Motor neuron (in vitro differentiated cells): ENCODE data around the gene PURB. TPM values are rescaled to one million over a fixed set of nuclear protein-coding genes. Genes with fewer than 3 reads are reported as not detected.
"Not testable (repeated sequence)": the region's sequence is repeated elsewhere in the genome, so short reads cannot be mapped to it uniquely, and the experiment has no call there.

Experiments
- ATAC-seq, 8 experiments: fragments of 200-7000 bp; cut with Tn5 transposase; replicated peaks in 6 of 8; 2 replicates each; pipeline ENCODE4 v1.8.0; 2021; ENCODE audit warnings: mild to moderate bottlenecking in 8 of 8, moderate library complexity in 8 of 8
- H3K27ac ChIP-seq, 2 donors: fragments of 250-450 bp; sonication (Bioruptor Pico); 2 replicates each; pipeline ENCODE4 v1.9.0; 2021; ENCODE audit warnings: antibody characterized with exemption in 2 of 2, mild to moderate bottlenecking in 2 of 2, moderate library complexity in 1 of 2
- H3K4me1 ChIP-seq, 2 donors: fragments of 250-450 bp; sonication (Bioruptor Pico); replicated peaks in 1 of 2; 2 replicates each; pipeline ENCODE4 v1.6.1; 2021; ENCODE audit warnings: antibody characterized with exemption in 2 of 2, mild to moderate bottlenecking in 2 of 2, moderate library complexity in 1 of 2
- H3K4me3 ChIP-seq, 5 donors: fragments of 250-450 bp; sonication (Bioruptor Pico); 2 replicates each; pipeline ENCODE4 v1.9.0; 2021; ENCODE audit warnings: antibody characterized with exemption in 5 of 5, mild to moderate bottlenecking in 5 of 5, moderate library complexity in 4 of 5
- WGBS, 10 experiments: fragments of 450-650 bp; shearing (Covaris generic); methylation state at CpG; one replicate each; pipeline ENCODE4 v1.0.0; 2022; 5-methylcytosine and 5-hydroxymethylcytosine counted together
- in situ Hi-C, 9 experiments: fragments of 400-800 bp; cut with MboI; loops; one replicate each; pipeline ENCODE4 v1.15.0; 2021; ENCODE audit warnings: low sequenced_read_pairs in 9 of 9, low pct_unique_long_range_greater_than_20kb in 2 of 9; ENCODE audit not compliant: unreplicated experiment in 9 of 9
- total RNA-seq, 8 experiments: library from RNA; unstranded; fragments of 300-600 nt; gene quantifications; 2 replicates each; pipeline versions ENCODE4 v1.2.3 to v1.2.4, GENCODE V29; 2022

The PURB gene
- total RNA-seq, 8 experiments from 2014 or later: 9.0 to 41.3 (median 13.7) TPM

- in situ Hi-C loops: loop anchor here in 3 of 9 experiments (25.0 kb wide), 1 partner anchor 260 kb away; the partner anchor contains the start of gene TMED4 (in 3 of the 3)
- peaks cover 8 to 19% of the 10 kb centered on the region in 2 donors for H3K4me1 ChIP-seq
- H3K27ac ChIP-seq: peak overlapping the region in 1 of 2 donors; percentile 93
- ATAC-seq: no peak
- WGBS, 10 experiments: 0 to 2% (median 1%) methylated on average over 2 to 12 of the region's 12 CpGs
- peak overlapping the region; percentile 71 to 96 (median 72) for H3K4me3 ChIP-seq
Observed at GRCh38 chr7:44846816-44847508, 38.4 kb downstream of the PURB start.

- not testable (repeated sequence) for ATAC-seq
Observed at GRCh38 chr7:44846390-44846789, 38.9 kb downstream of the PURB start.

GRCh38 chr7:44845451-44845850, 39.9 kb downstream of the PURB start:
- ATAC-seq: no peak
- Histone ChIP-seq H3K4me1 (peaks cover 8 to 19% of the 10 kb centered on the region in 2 donors), H3K4me3 (no peak overlapping the region), H3K27ac (no peak overlapping the region)
- in situ Hi-C loops: loop anchor here in 3 of 9 experiments (25.0 kb wide), 1 partner anchor 258 kb away; the partner anchor contains the start of gene TMED4 (in 3 of the 3)

More at GRCh38 chr7:44846390-44846789, 38.9 kb downstream of the PURB start:
- in situ Hi-C loops: loop anchor here in 3 of 9 experiments (25.0 kb wide), 1 partner anchor 259 kb away; the partner anchor contains the start of gene TMED4 (in 3 of the 3)
- peaks cover 8 to 19% of the 10 kb centered on the region in 2 donors for H3K4me1 ChIP-seq
- peak overlapping the region; percentile 71 to 96 (median 72) for H3K4me3 ChIP-seq
- WGBS, 10 experiments: 47 to 69% (median 61%) methylated on average over 1 to 11 of the region's 11 CpGs; no CpG with 5 or more reads in 2 of the 10 experiments
- H3K27ac ChIP-seq: not testable (repeated sequence)

DNA sequence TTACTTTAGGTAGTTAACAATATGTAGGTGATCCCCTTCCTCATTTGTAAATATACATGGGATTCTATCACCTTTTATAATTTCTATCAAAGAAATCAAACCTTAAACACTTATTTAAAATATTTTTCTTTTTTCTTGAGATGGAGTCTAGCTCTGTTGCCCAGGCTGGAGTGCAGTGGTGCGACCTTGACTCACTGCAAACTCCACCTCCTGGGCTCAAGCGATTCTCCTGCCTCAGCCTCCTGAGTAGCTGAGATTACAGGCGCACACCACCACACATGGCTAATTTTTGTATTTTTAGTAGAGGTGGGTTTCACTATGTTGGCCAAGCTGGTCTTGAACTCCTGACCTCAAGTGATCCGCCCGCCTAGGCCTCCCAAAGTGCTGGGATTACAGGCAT, 41.9 kb downstream of the PURB start:
- H3K4me3 ChIP-seq, H3K27ac ChIP-seq, ATAC-seq: not testable (repeated sequence)
- peaks cover 2 to 14% of the 10 kb centered on the region in 2 donors for H3K4me1 ChIP-seq
- in situ Hi-C loops: loop anchor here in 3 of 9 experiments (25.0 kb wide), 1 partner anchor 256 kb away; the partner anchor contains the start of gene TMED4 (in 3 of the 3)
- 79 to 100% (median 98%) methylated on average over 2 to 5 of the region's 5 CpGs; no CpG with 5 or more reads in 1 of the 10 experiments for WGBS, 10 experiments

DNA sequence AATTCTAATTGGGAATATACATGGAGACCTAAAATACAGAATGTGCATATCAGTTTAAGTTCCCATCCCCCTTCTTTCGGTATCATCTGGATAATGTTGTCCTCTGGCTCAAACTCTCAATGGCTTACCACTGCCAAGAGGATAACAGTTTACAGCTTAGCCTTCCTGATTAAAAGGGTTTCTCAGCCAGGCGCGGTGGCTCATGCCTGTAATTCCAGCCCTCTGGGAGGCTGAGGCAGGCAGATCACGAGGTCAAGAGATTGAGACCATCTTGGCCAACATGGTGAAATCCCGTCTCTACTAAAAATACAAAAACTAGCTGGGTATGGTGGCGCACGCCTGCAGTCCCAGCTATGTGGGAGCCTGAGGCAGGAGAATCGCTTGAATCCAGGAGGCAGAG, 42.7 kb downstream of the PURB start:
- H3K4me3 ChIP-seq, H3K27ac ChIP-seq, ATAC-seq: not testable (repeated sequence)
- WGBS, 10 experiments: 87 to 100% (median 97%) methylated on average over 1 to 6 of the region's 8 CpGs; no CpG with 5 or more reads in 4 of the 10 experiments
- H3K4me1 ChIP-seq: peaks cover 2 to 14% of the 10 kb centered on the region in 2 donors
- in situ Hi-C loops: loop anchor here in 3 of 9 experiments (25.0 kb wide), 1 partner anchor 255 kb away; the partner anchor contains the start of gene TMED4 (in 3 of the 3)

GRCh38 chr7:44838751-44839150, 46.6 kb downstream of the PURB start:
- ATAC-seq: no peak
- in situ Hi-C loops: loop anchor here in 3 of 9 experiments (25.0 kb wide), 1 partner anchor 251 kb away; the partner anchor contains the start of gene TMED4 (in 3 of the 3)
- no peak overlapping the region for H3K27ac ChIP-seq
- 28 to 100% (median 83%) methylated on average over 1 to 2 of the region's 2 CpGs; no CpG with 5 or more reads in 2 of the 10 experiments for WGBS, 10 experiments
- H3K4me3 ChIP-seq: no peak overlapping the region
- H3K4me1 ChIP-seq: no peaks in the 10 kb centered on the region

DNA sequence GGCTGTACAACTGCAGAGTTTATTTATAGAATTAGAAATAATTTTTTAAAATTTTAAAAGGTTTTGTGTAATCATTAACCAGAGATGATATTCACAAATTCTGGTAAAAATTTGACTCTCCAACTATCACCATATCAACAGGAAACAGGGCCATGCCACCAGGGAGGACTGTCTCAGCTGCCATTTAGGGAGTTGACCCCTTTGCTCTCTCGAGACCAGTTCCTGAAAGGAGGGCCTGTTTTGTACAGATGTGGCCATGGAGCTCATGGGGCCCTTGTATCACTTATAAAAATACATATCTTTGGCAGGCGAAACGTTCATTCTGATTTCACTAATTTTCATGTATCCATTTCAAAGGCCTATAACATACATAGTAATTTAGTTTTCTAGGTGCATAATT, 57.8 kb downstream of the PURB start:
- WGBS, 10 experiments: 58 to 100% (median 88%) methylated on average over 1 to 2 of the region's 3 CpGs; no CpG with 5 or more reads in 3 of the 10 experiments
- H3K4me3 ChIP-seq: no peak overlapping the region
- no peak for ATAC-seq
- H3K27ac ChIP-seq: no peak overlapping the region
- in situ Hi-C loops: loop anchor here in 3 of 9 experiments (25.0 kb wide), 1 partner anchor 240 kb away; the partner anchor contains the start of gene TMED4 (in 3 of the 3)
- no peaks in the 10 kb centered on the region for H3K4me1 ChIP-seq

Other genes with a start within 250 kb of the PURB start
- 10 to 100 TPM; 11.6 to 69.4 (median 22.0) TPM for gene ZMIZ2, start 136.7 kb downstream of the PURB start, total RNA-seq
- 1,000 to 10,000 TPM in 6 of 8 experiments, 100 to 1,000 TPM in 2; 998 to 3,221 (median 1,696) TPM for gene PPIA, start 88.8 kb downstream of the PURB start, total RNA-seq
- gene H2AZ2, start 37.4 kb downstream of the PURB start, total RNA-seq: 100 to 1,000 TPM in 7 of 8 experiments, 10 to 100 TPM in 1; 58.6 to 270 (median 130) TPM
- 1 to 10 TPM in 1 of 8 experiments, under 1 TPM in 7; 0.11 to 1.4 (median 0.46) TPM for gene MYO1G, start 93.5 kb upstream of the PURB start, total RNA-seq
- gene CCM2, start 114.7 kb upstream of the PURB start, total RNA-seq: 10 to 100 TPM; 20.7 to 40.2 (median 27.3) TPM
- 10 to 100 TPM in 5 of 8 experiments, 1 to 10 TPM in 3; 2.9 to 19.8 (median 11.6) TPM for gene NACAD, start 203.4 kb upstream of the PURB start, total RNA-seq
- 100 to 1,000 TPM in 1 of 8 experiments, 10 to 100 TPM in 7; 27.4 to 104 (median 44.1) TPM for gene TBRG4, start 226.2 kb upstream of the PURB start, total RNA-seq